ENCODE measurements around the gene SPATA33.

The SPATA33 gene

GRCh38 chr16:89700100-89700648 lies 42.5 kb downstream of the SPATA33 start:
- H3K4me3 ChIP-seq (ENCODE audit: low read depth, low read length): peak overlapping the region; percentile 82
- peak; percentile 73 for TF ChIP-seq CTCF (conservative IDR thresholded peaks at IDR 0.05; ENCODE audit: low read depth, low read length)
- peak; percentile 99 for DNase-seq (ENCODE audit: low read depth)

GRCh38 chr16:89700649-89701424 lies 43.2 kb downstream of the SPATA33 start:
- TF ChIP-seq CTCF (conservative IDR thresholded peaks at IDR 0.05; ENCODE audit: low read depth, low read length): no peak
- DNase-seq (ENCODE audit: low read depth): peak; percentile 61

GRCh38 chr16:89701425-89702406 lies 44.1 kb downstream of the SPATA33 start, which contains the start of gene SPATA2L:
TSS of gene SPATA2L (minus strand) at chr16:89701705. CDS start at chr16:89701232, 473 bp downstream.
- H3K4me3 ChIP-seq (ENCODE audit: low read depth, low read length): peak within 1 kb of the TSS; percentile 82
- TF ChIP-seq CTCF (conservative IDR thresholded peaks at IDR 0.05; ENCODE audit: low read depth, low read length): peak; percentile 26
- DNase-seq (ENCODE audit: low read depth): peak; percentile 93

More at GRCh38 chr16:89700649-89701424, 43.2 kb downstream of the SPATA33 start:
- peak overlapping the region; percentile 82 for H3K4me3 ChIP-seq (ENCODE audit: low read depth, low read length)

GRCh38 chr16:89704281-89704680 lies 46.6 kb downstream of the SPATA33 start:
- no peak overlapping the region for H3K4me3 ChIP-seq (ENCODE audit: low read depth, low read length)
- no peak for DNase-seq (ENCODE audit: low read depth)
- TF ChIP-seq CTCF (conservative IDR thresholded peaks at IDR 0.05; ENCODE audit: low read depth, low read length): peak; percentile 22

- TF ChIP-seq CTCF (conservative IDR thresholded peaks at IDR 0.05; ENCODE audit: low read depth, low read length): no peak
- no peak for DNase-seq (ENCODE audit: low read depth)
- no peak overlapping the region for H3K4me3 ChIP-seq (ENCODE audit: low read depth, low read length)
Observed at GRCh38 chr16:89705006-89705405, 47.4 kb downstream of the SPATA33 start.

GRCh38 chr16:89706518-89707260 lies 49.1 kb downstream of the SPATA33 start:
- DNase-seq (ENCODE audit: low read depth): no peak
- H3K4me3 ChIP-seq (ENCODE audit: low read depth, low read length): no peak overlapping the region
- no peak for TF ChIP-seq CTCF (conservative IDR thresholded peaks at IDR 0.05; ENCODE audit: low read depth, low read length)

All from choroid plexus epithelial cell (primary cell).